DMS 273 (cell line): Measurements from ENCODE around the gene OLIG1.

Experiments used
- DNase-seq: peaks from one replicate; lab custom pipeline; 2025; ENCODE audit not compliant: unreplicated experiment; lab: John Stamatoyannopoulos, UW

OLIG1 gene

DNA sequence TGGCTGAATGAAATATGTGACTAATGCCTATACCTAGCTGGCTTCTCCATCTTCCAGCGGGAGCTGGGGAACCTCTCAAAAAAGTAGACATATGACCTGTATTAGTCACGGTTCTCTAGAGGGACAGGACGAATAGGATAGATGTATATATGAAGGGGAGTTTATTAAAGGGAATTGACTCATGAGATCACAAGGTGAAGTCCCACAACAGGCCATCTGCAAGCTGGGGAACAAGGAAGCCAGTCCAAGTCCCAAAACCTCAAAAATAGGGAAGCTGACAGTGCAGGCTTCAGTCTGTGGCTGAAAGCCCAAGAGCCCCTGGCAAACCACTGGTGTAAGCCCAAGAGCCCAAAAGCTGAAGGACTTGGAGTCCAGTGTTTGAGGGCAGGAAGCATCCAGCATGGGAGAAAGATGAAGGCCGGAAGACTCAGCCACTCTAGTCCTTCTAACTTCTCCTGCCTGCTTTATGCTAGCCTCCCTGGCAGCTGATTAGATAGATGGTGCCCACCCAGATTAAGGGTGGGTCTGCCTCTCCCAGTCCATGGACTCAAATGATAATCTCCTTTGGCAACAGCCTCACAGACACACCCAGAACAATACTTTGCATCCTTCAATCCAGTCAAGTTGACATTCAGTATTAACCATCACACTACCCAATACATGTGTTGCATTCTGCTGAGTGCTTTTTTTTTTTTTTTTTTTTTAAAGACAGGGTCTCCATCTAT lies 19.6 kb downstream of the OLIG1 start:
- no peak for DNase-seq

DNA sequence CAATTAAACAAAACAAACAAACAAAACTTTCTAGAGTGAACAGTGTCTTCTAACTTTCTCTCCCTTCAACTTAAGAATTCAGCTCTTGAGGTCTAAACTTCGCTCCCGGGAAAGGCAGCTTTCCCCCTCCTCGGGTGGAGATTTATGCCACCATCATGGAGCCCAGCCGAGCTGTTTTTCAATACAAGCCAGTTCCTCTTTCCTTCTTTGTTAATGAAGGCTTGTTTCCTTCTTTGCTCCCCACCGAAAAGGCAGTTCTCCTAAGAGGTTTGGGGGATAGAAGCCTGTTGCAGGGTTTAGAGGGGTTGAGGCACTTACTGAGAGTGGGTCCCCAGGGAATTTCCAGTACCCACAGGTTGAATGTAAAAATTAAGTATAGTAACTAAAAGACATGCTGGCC lies 26.5 kb downstream of the OLIG1 start:
- DNase-seq = no peak

DNA sequence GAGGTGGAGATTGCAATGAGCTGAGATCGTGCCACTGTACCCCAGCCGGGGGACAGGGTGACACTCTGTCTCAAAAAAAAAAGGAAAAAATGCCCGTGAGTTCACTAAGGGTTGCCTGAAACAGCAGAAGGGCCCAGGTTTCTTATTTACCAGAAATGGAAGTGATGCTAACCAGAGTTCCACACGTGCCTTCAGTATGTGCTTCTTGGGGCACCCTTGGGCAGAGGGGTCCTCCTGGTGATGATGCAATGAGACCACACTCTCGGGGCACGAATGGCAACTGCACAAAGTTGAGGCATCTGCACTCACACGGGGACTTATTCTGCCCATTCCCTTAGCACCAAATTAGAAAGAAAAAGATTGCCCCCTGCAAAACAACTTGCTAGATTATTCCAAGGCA lies 29.2 kb downstream of the OLIG1 start:
- no peak for DNase-seq

DNA sequence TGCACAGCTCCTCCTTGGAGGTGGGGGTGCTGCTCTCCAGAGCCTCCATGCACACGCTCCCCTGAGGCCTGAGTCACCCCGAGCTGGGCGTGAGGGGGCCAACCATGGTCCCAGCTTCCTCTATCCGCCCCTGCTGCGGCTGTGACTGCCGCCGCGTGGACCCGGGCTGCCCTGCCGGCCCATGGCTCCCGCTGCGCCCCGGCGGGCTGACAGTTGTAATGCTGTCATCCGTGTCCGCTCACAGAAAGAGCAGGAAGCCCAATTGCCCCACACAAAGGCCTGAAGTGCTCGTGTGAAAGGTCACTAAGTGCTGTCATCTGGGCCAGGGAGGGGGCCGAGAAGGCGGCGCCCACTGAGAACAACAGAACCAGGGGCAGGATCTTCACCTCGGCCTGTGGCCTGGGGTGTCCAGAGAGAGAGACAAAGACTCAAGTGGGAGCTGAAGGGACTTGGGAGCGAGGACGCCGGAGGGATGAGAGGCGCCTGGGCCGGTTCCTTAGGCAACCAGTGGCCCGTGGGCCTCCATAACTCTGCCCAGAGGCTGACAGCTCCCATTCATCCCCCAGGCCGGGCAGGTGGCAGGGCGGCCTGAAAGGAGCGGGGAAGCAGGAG lies 31.5 kb downstream of the OLIG1 start:
- no peak for DNase-seq

DNA sequence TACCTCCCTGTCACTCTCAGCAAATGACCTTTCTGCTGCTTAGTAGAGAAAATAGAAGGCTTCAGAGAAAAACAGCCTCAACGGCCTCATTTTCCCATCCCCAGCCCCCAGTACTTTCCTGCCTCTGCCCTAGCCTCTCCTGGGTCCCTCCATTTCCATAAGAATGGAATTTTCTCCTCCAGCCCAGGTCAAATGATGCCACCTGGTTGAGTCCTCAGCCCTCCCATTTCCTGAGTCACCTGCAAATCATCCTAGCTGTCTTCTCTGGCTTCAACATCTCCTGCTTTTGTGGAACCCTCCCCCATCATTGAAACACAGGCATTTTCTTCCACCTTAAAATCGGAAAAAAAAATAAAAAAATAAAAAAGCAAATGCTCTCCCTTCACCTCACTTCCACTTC lies 35.1 kb downstream of the OLIG1 start:
- DNase-seq = no peak

DNA sequence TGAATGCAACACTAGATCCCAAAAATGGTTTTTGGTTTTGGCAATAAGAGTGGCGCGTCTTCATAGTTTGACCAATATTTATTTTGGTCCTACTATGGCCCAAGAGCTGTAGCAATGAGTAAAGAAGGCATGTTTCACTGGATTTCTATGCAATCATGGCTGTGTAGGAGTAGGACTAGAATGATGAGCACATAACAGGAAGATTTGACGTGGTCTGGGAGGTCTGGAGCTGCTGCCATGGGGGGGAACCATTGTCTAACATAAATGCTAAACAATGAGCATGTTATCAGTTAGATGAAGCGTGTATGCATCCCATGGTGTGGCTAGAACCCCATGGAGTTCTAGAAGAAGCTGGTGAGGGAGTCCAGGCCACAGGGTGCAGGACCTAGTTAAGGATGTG lies 38.3 kb downstream of the OLIG1 start:
- no peak for DNase-seq

DNA sequence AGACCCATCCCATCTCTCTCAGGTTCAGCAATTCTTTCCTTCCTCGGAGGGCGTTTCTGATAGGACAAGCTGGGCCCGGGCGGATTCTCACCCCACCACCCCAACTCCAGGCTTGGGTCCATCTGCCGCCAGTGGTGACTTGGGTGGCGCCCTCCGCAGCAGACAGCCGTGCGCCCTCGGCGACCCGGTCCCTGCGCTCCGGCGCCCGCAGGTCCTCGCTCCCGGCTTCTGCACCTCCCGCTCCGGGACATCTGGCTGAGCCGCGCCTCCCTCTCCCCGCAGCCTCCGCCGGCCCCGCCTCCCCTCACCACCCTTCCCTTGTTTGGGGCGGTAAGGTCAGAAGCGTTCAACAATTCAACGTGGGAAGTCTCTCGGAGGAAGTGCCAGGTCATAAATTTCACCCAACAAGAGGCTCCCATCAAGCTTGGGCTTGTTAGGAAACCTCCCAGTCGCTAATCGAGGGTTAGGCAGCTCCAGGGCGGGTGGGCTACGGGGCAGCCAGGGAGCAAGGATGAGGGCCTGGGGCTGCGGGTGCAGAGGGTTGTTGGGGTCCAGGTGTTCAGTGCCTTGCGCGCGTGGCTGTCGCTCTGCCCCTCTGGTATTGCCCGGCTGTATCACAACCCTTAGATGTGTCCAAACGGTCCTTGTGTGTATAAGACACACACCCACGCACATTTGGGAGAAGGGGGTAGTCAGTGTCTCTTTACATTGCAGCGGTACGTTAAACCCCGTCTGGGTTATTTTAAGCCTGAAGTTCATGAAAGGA lies 39.8 kb downstream of the OLIG1 start:
- peak; percentile 85 for DNase-seq

DNA sequence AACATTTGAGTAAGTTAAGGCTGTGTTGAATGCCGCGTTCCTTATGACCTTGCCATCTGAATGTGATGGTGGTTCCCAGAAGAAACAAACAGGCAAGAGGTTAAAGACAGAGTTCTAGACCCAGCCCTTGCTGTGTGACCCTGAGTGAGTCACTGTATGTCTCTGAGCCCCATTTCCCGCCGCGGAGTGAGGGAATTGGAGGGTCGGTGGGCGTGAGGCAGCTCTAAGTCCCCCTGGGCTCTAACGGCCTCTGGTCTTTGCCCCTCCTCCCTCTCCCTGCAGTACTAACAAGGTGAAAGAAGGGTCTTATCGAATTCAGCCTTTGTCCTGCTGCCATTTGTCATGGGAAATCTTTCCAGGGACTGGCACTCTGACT lies 40.4 kb downstream of the OLIG1 start:
- no peak for DNase-seq

DNA sequence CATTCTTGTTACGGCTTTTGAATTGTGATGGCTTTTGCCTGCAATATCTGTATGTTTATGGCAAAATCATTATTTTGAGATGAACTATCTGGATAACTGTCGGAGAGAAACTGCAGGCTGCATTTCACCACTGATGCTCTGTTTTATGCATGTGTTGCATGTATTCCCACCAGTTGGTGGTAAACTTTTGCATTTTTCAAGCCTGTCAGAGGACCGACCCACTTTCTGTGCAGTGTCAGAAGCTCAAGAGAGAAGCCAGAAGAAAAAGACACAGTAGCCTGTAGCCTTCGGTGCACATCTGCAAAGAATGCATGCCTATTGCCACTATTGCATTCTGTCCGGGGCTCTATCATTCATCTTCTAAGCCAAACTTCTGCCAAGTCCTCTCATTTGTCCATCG lies 41.6 kb downstream of the OLIG1 start:
- DNase-seq = no peak

DNA sequence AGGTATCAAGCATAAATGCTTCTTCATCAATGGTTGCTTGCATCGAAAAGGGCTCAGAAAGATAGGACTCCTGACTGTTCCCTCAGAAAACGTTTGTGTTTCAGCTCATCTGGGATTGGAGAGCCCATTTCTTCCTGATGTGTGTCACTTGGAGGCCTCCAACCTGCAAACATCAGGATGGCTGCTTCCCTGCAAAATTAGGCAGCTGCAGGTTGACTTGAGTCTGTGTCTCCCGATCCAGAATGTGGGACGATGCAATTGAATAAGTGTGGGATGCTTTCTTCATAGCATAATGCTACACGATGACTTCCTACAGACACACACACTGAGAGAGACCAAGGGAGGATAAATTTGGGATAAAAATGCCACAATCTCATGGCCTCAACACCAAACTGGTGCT lies 42.2 kb downstream of the OLIG1 start:
- no peak for DNase-seq

DNA sequence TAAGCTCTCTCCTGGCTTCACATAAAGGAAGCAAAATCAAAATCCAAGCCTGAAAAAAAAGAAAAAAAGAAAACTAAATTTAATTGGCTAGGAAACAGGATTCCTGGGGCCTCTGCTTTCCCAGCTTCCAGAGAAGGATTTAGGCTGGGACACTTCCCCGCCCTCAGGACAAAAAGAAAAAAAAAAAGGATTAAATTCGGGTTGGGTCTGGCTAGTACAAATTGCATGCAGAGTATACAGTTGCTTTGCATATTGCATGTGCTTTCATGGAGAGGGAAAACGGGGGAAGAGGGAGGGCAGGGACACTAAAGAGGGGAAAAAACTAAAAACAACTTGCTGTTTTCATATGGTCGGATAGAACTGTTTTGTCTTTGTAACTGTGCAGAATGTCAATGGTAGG lies 42.7 kb downstream of the OLIG1 start:
- no peak for DNase-seq

DNA sequence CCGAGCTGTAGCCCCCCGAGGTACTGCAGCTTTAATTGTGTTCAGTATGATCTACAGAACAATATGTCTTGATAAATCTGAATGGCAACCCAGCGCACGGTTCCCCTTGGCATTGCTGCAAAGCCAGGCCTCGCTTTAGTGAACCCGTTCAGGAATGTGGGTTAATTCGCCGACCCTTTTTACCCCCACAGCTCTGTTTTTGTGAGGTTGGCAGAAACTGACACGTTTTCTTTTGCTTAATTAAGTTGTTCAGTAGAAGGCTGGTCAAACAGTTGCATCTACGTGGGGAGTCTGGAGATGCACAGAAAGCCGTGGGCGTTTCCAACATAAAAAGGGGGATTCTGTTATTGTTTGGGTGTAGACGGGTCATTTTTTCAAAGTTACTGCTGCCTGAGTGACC lies 43.2 kb downstream of the OLIG1 start:
- DNase-seq = no peak

DNA sequence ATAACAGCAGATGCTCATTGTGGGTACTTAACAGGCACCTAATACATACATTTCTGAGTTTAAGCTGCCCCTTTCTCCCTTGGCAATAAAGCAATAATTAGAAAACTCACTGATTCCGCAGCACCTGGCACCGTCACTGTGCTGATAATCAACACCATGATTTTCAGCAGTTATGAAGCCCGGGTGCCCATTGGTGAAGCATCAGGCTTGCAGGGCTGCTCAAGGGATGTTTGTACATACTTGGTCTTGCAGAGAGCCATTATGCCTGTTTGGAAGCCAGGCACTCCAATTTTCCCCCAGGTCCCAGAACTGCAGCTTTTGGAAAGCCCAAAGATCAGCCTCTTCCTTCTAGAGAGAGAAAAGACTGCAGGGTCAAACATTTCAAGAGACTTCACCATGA lies 44.3 kb downstream of the OLIG1 start:
- DNase-seq = no peak

DNA sequence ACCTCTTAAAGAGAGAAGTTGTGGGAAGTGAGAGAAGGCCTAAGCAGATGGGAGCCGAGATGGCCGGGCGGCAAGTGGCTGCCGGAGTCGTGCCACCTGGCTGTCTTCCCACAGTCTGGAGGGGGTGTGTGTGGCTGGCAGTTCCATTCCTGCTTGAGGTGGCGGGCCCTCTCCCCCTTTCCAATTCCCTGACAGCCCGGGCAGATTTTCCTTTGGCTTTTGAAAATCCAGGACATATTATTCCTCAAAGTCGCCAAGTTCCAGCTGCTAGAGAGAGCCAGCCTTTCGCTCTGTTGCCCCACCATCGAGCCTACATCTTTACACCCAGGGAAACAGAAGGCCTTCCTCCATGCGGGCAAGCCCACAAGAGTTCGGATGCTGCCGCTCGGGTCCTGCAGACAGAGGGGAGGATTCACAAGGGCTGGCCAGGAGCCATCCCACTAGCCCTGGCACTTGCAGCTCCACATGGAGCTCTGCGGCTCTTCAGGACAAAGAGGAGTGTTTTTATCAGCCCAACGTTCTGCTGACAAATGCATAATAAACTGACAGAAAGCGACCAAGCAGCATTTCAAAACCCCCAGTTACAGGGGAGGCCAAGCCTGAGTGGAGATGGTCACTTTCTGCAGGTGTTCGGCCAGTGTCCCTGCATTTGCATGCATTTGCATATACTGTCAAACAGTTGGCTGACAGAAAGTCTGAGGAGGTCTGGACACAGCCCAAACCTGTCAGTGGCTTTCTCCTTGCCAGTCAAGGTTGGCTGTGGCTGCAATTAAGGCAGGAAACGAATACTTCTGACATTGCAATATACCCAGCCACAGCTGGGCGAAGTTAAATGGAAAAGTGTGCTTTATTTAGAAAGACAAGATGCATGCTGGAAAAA lies 45.9 kb downstream of the OLIG1 start:
- peak; percentile 94 for DNase-seq

DNA sequence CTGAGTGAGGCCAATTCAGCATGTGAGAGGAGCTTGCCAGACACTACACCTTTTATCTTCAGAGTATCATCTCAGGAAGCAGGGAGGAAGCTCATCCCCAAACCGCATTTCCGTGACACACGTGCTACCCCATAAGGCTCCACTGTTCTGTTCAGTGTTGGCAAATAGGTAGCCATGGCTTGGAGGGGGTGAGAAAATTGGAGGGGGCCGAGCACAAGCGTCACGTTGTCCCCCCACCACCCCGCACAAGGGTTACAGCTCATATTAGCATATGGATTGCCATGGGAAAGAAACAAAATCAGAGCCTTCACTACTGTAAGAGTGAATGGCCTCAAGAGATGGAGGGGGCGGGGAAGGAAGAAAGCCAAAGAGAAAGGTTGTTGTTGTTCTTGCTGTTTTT lies 46.7 kb downstream of the OLIG1 start:
- peak; percentile 27 for DNase-seq

DNA sequence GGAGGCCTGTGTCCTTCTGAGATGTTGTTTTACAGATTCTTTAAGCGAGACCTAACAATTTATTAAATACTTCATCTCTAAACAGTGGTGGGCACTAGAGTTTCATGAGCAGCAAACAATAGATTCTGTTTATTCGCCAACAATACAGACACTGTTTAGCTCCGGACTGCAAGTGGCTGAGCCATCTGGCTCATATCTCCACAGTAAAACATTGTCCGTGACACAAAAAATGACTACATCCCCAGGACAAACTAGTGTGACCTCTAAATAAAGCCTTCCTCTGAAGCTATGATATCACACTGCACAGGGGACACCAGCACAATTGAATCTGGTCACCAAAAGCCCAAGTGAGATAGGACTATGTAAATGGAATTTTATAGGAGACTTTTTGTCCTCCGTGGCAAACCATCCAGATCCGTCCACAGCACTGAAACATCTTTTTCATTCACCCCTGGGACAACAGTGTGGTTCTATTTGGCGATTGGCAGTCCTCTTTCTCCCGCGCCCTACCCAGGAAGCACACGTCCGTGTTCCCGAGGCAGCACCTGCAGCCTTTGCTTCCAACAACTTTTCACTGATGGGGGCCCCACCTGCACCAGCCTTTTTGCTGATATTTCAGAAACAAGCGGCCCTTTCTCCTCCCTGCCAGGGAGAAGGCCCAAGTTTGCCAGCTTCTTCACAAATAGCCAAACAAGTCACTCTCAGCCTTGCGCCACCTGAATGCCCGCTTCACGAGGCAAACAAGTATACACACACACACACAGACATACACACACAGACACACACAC lies 47.4 kb downstream of the OLIG1 start:
- DNase-seq = no peak
